HG02588 (cell line): ENCODE measurements around the gene VPS41.

Source experiments
- ATAC-seq: cut with Tn5 transposase; IDR thresholded peaks from one replicate; pipeline ENCODE4 v1.9.1; 2021; ENCODE audit warnings: mild to moderate bottlenecking, moderate library complexity; ENCODE audit not compliant: unreplicated experiment

The VPS41 gene

GRCh38 chr7:38743899-38744298 lies 165.1 kb downstream of the VPS41 start:
- no peak for ATAC-seq

- ATAC-seq: no peak
Observed at GRCh38 chr7:38740041-38740440, 168.9 kb downstream of the VPS41 start.

GRCh38 chr7:38736138-38736537 lies 172.9 kb downstream of the VPS41 start:
- no peak for ATAC-seq

- no peak for ATAC-seq
Observed at GRCh38 chr7:38731215-38731614, 177.8 kb downstream of the VPS41 start.

- no peak for ATAC-seq
Observed at GRCh38 chr7:38728145-38728544, 180.8 kb downstream of the VPS41 start.

GRCh38 chr7:38727184-38727940 lies 181.6 kb downstream of the VPS41 start:
- no peak for ATAC-seq

- no peak for ATAC-seq
Observed at GRCh38 chr7:38723327-38723726, 185.7 kb downstream of the VPS41 start.

GRCh38 chr7:38716397-38716796 lies 192.6 kb downstream of the VPS41 start:
- no peak for ATAC-seq

- no peak for ATAC-seq
Observed at GRCh38 chr7:38709123-38709522, 199.9 kb downstream of the VPS41 start.

- ATAC-seq: no peak
Observed at GRCh38 chr7:38704751-38705150, 204.2 kb downstream of the VPS41 start.

- ATAC-seq: no peak
Observed at GRCh38 chr7:38704041-38704547, 204.9 kb downstream of the VPS41 start.

- no peak for ATAC-seq
Observed at GRCh38 chr7:38703093-38703492, 205.9 kb downstream of the VPS41 start.

- ATAC-seq: no peak
Observed at GRCh38 chr7:38702002-38702535, 206.9 kb downstream of the VPS41 start.

GRCh38 chr7:38700116-38700515 lies 208.9 kb downstream of the VPS41 start:
- no peak for ATAC-seq

GRCh38 chr7:38699471-38699870 lies 209.5 kb downstream of the VPS41 start:
- no peak for ATAC-seq

- no peak for ATAC-seq
Observed at GRCh38 chr7:38694326-38694725, 214.7 kb downstream of the VPS41 start.

GRCh38 chr7:38686888-38687287 lies 222.1 kb downstream of the VPS41 start:
- ATAC-seq: no peak

GRCh38 chr7:38685851-38686250 lies 223.1 kb downstream of the VPS41 start:
- ATAC-seq: no peak

- ATAC-seq: no peak
Observed at GRCh38 chr7:38682606-38683005, 226.4 kb downstream of the VPS41 start.

GRCh38 chr7:38681882-38682281 lies 227.1 kb downstream of the VPS41 start:
- ATAC-seq: no peak

- no peak for ATAC-seq
Observed at GRCh38 chr7:38679419-38679818, 229.6 kb downstream of the VPS41 start.

- no peak for ATAC-seq
Observed at GRCh38 chr7:38678698-38679054, 230.3 kb downstream of the VPS41 start.
